ENCODE data around the gene BTBD9.
"Not testable (repeated sequence)": the region's sequence is repeated elsewhere in the genome, so short reads cannot be mapped to it uniquely, and the experiment has no call there.

BTBD9 gene

GRCh38 chr6:38434051-38434450 is 205.7 kb downstream of the BTBD9 start:
- DNase-seq (ENCODE audit: low read depth in 3 of 3), result no peak

- no peak for DNase-seq (ENCODE audit: low read depth in 3 of 3)
These were observed 207.2 kb downstream of the BTBD9 start for GRCh38 chr6:38432479-38432878.

GRCh38 chr6:38432079-38432478 is 207.7 kb downstream of the BTBD9 start:
- DNase-seq (ENCODE audit: low read depth in 3 of 3), result no peak

- no peak for DNase-seq (ENCODE audit: low read depth in 3 of 3)
These were observed 210.2 kb downstream of the BTBD9 start for GRCh38 chr6:38429546-38429945.

DNA sequence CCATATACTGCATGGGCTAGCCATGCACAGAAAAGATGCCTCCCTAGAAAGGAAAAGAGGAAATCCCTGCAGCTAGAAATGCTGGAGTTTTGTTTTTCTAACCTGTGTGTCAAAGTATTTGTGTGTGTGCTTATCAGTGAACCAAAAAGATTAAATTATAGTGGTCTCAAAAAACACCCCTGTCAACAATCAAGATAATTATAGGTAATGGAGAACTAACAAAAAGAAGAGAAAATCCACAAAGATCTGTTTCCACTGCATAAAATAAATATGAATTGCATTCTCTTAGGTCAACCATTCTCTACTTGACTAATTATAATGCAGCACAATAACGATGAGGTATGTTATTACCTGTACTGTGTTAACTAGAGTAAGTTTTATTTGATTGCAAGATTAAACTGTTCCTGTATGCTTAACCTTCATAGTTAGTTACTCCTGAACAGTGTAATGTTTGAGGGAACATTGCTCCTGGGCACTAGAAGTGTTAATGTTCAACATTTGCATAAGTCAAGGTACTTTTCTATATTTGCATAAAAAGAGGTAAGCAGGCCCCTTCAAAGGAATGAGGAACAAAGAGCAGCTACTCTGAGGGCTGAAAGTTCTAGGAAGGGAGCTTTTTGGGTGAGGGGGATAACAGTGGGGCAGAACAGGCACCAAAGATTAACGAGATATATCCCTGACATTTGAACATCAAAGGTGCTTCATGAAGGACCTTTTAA is 212.1 kb downstream of the BTBD9 start:
- DNase-seq (ENCODE audit: low read depth in 3 of 3), result no peak

DNA sequence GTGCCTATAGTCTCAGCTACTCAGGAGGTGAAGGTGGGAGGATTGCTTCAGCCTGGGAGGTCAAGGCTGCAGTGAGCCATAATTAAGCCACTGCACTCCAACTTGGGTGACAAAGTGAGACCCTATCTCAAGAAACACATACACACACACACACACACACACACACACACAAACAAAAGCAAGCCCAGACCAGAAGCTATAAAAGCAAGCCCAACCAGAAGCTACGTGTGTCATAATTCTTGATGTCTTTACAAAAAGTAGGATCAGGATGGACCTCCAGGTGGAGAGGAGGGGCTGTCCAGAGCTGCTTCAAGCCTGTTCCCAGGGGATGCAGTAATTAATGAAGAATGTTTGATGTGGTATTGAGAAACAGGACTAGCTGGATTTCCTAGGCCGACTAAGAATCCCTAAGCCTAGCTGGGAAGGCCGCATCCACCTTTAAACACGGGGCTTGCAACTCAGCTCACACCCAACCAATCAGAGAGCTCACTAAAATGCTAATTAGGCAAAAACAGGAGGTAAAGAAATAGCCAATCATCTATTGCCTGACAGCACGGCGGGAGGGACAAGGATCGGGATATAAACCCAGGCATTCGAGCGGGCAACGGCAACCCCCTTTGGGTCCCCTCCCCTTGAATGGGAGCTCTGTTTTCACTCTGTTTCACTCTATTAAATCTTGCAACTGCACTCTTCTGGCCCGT is 213.8 kb downstream of the BTBD9 start:
- DNase-seq (ENCODE audit: low read depth in 3 of 3), result not testable (repeated sequence)

- DNase-seq (ENCODE audit: low read depth in 3 of 3), result no peak
These were observed 216.0 kb downstream of the BTBD9 start for GRCh38 chr6:38423746-38424145.

GRCh38 chr6:38420207-38420606 is 219.5 kb downstream of the BTBD9 start:
- DNase-seq (ENCODE audit: low read depth in 3 of 3), result no peak

GRCh38 chr6:38417521-38417920 is 222.2 kb downstream of the BTBD9 start:
- DNase-seq (ENCODE audit: low read depth in 3 of 3), result no peak

- DNase-seq (ENCODE audit: low read depth in 3 of 3), result no peak
These were observed 224.3 kb downstream of the BTBD9 start for GRCh38 chr6:38415231-38416005.

- no peak for DNase-seq (ENCODE audit: low read depth in 3 of 3)
These were observed 226.5 kb downstream of the BTBD9 start for GRCh38 chr6:38413102-38413800.

- no peak for DNase-seq (ENCODE audit: low read depth in 3 of 3)
These were observed 232.5 kb downstream of the BTBD9 start for GRCh38 chr6:38407192-38407591.

- DNase-seq (ENCODE audit: low read depth in 3 of 3), result no peak
These were observed 233.6 kb downstream of the BTBD9 start for GRCh38 chr6:38406096-38406495.

DNA sequence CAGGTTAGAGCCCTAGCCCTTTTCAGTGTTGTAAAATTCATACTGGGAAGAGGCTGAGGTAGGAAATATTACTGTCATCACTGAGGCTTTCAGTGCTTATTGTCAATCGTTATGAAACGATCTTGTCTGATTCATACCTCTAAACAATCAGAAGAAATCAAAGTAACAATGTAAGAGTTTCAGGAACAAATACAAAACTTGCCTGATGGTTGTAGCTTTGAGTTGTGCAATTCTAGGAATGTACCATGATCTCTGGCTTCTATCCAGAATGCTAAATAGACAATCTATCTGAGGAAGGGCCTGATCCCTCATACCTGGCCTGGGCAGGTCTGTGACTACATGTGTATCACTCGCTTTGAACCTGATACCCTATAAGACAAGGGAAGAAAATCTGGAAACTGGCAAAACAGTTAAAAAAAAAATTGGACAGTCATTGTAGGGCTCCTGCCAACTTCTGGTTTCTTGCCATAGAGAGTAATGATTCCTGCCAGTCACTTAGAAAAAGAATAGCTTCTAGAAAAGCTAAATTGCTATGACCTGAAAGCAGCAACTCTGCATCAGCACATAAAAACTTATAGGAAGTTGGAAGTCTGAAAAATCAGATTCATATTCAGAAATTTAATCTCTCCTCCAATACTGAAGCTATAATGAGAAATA is 234.7 kb downstream of the BTBD9 start:
- no peak for DNase-seq (ENCODE audit: low read depth in 3 of 3)

DNA sequence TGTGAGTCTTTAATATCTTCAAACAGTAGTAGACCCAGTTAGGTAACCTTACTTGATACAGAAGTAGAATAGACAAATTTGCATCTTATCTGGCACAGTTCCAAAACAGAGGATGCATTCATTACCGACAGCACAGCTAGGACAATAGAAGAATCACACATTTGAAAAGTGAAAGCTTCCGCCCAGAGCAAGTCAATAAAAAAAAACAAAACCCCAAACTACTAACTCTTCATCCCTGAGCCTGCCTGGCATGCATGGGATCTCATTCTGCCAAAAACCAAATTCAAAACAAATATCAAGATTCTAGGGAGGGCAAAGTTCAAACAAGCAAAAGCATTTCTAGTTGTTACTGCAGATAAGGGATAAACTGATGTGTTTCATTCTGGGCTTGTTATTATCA is 235.4 kb downstream of the BTBD9 start:
- DNase-seq (ENCODE audit: low read depth in 3 of 3), result no peak

- DNase-seq (ENCODE audit: low read depth in 3 of 3), result no peak
These were observed 236.2 kb downstream of the BTBD9 start for GRCh38 chr6:38403548-38403947.

DNA sequence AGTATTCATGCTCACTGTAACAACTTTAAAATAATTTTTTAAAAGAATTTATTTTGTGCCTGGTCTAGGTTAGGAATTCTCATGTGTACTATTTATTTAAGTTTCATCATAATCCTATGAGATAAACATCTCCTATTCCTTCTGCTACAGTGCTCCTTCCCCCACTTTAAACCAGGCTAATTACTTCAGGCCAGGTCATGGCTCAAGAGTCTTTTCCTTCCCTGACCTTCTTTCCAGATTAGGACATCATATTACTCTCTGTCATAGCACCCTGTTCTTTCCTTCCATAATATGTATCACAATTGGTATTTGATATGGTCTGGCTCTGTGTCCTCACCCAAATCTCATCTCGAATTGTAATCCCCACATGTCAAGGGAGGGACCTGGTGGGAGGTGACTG is 239.0 kb downstream of the BTBD9 start:
- DNase-seq (ENCODE audit: low read depth in 3 of 3), result no peak

GRCh38 chr6:38400101-38400500 is 239.6 kb downstream of the BTBD9 start:
- DNase-seq (ENCODE audit: low read depth in 3 of 3), result no peak

GRCh38 chr6:38396209-38396608 is 243.5 kb downstream of the BTBD9 start:
- DNase-seq (ENCODE audit: low read depth in 3 of 3), result no peak

DNA sequence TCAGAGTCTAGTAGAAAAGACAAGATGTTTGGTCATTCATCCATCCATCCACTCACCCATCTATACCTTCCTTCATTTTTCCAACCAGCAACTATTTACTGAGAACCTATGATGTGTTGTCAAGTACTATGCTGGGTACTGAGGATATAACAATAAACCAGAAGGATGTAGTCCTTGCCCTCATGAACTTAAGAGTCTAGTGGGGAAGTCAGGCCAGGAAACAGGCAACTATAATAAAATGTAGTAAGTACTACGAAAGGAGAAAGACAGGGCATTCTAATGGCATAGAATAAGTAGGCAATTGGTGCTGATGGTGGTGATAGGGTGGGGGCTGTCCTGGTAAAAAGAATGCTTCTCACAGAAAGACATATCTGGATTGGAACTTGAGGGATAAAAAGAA is 245.7 kb downstream of the BTBD9 start:
- DNase-seq (ENCODE audit: low read depth in 3 of 3), result no peak
